ENCODE results near the gene ITGAE. TPM values are rescaled to one million over a fixed set of nuclear protein-coding genes. Genes with fewer than 3 reads are reported as not detected.
"Not testable (repeated sequence)": the region's sequence is repeated elsewhere in the genome, so short reads cannot be mapped to it uniquely, and the experiment has no call there.

The ITGAE gene
- polyA plus RNA-seq, 3 donors, result 66.6 to 102 (median 78.8) TPM

GRCh38 chr17:3729881-3730280 lies 71.1 kb downstream of the ITGAE start:
- Mint-ChIP-seq H3K36me3 (peaks cover 6 to 32% of the 10 kb centered on the region in 2 donors), H3K9me3 (no peaks in the 10 kb centered on the region), H3K27me3 (ENCODE audit: low read depth in 3 of 3) (peaks cover 0 to 1% (median 0%) of the 10 kb centered on the region in 3 donors), H3K27ac (no peak overlapping the region), H3K4me3 (no peak overlapping the region), H3K4me1 (peaks cover 15% of the 10 kb centered on the region)
- 100% methylated on average over 4 of the region's 6 CpGs for WGBS (ENCODE audit: insufficient coverage)
- no peaks in the 10 kb centered on the region for H4K20me1 ChIP-seq (ENCODE audit: insufficient read depth, low read length)
- H2AFZ ChIP-seq (ENCODE audit: insufficient read depth, low read depth, low read length, poor library complexity, severe bottlenecking), result no peak overlapping the region
- no peak overlapping the region for H3K27ac ChIP-seq (ENCODE audit: low read depth in 1 of 2, low read length in 2 of 2)
- no peak for TF ChIP-seq CTCF (IDR thresholded peaks at IDR 0.05)
- no peak for DNase-seq
- peaks cover 1 to 5% of the 10 kb centered on the region in 2 donors for H3K4me1 ChIP-seq (ENCODE audit: control insufficient read depth in 1 of 2, insufficient read depth in 2 of 2, low read length in 2 of 2)
- intact Hi-C loops (cut with micrococcal nuclease), result loop anchor here in 1 of 2 donors (10.0 kb wide), 1 partner anchor 275 kb away; no protein-coding TSS in a partner anchor
- H3K27me3 ChIP-seq (ENCODE audit: control insufficient read depth in 2 of 2, insufficient read depth in 2 of 2, low read length in 2 of 2), result no peaks in the 10 kb centered on the region
- peaks cover 31% of the 10 kb centered on the region for H3K79me2 ChIP-seq (ENCODE audit: insufficient read depth, low read length)
- no peak overlapping the region for H3K9ac ChIP-seq (ENCODE audit: insufficient read depth, low read length, poor library complexity, severe bottlenecking)
- no peak overlapping the region for H3K4me3 ChIP-seq (replicated peaks in 1 of 3; ENCODE audit: low read depth in 2 of 3, low read length in 3 of 3)
- H3K36me3 ChIP-seq (replicated peaks in 1 of 2; ENCODE audit: control insufficient read depth in 1 of 2, insufficient read depth in 2 of 2, low read length in 2 of 2), result peaks cover 0 to 10% of the 10 kb centered on the region in 2 donors
- no peaks in the 10 kb centered on the region for H3K9me3 ChIP-seq (replicated peaks in 1 of 2; ENCODE audit: control insufficient read depth in 1 of 2, insufficient read depth in 1 of 2, low read length in 2 of 2)
- no peak overlapping the region for H3K4me2 ChIP-seq (replicated peaks; ENCODE audit: extremely low read depth, low read length, poor library complexity, severe bottlenecking)

GRCh38 chr17:3728099-3728498 lies 72.9 kb downstream of the ITGAE start:
- intact Hi-C loops (cut with micrococcal nuclease); H3K4me3 Mint-ChIP-seq; H3K27ac Mint-ChIP-seq; H4K20me1 ChIP-seq (ENCODE audit: insufficient read depth, low read length); H3K27me3 Mint-ChIP-seq (ENCODE audit: low read depth in 3 of 3); H3K27me3 ChIP-seq (ENCODE audit: control insufficient read depth in 2 of 2, insufficient read depth in 2 of 2, low read length in 2 of 2); H3K9ac ChIP-seq (ENCODE audit: insufficient read depth, low read length, poor library complexity, severe bottlenecking); H3K4me2 ChIP-seq (replicated peaks; ENCODE audit: extremely low read depth, low read length, poor library complexity, severe bottlenecking); H2AFZ ChIP-seq (ENCODE audit: insufficient read depth, low read depth, low read length, poor library complexity, severe bottlenecking); H3K4me3 ChIP-seq (replicated peaks in 1 of 3; ENCODE audit: low read depth in 2 of 3, low read length in 3 of 3); DNase-seq; H3K27ac ChIP-seq (ENCODE audit: low read depth in 1 of 2, low read length in 2 of 2); H3K9me3 Mint-ChIP-seq; H3K9me3 ChIP-seq (replicated peaks in 1 of 2; ENCODE audit: control insufficient read depth in 1 of 2, insufficient read depth in 1 of 2, low read length in 2 of 2): not testable (repeated sequence)
- H3K36me3 Mint-ChIP-seq, result peaks cover 6 to 32% of the 10 kb centered on the region in 2 donors
- peaks cover 12 to 17% of the 10 kb centered on the region in 2 donors for H3K4me1 ChIP-seq (ENCODE audit: control insufficient read depth in 1 of 2, insufficient read depth in 2 of 2, low read length in 2 of 2)
- peaks cover 0 to 10% of the 10 kb centered on the region in 2 donors for H3K36me3 ChIP-seq (replicated peaks in 1 of 2; ENCODE audit: control insufficient read depth in 1 of 2, insufficient read depth in 2 of 2, low read length in 2 of 2)
- peaks cover 49% of the 10 kb centered on the region for H3K79me2 ChIP-seq (ENCODE audit: insufficient read depth, low read length)
- H3K4me1 Mint-ChIP-seq, result peaks cover 23% of the 10 kb centered on the region
- 100% methylated on average over 2 of the region's 3 CpGs for WGBS (ENCODE audit: insufficient coverage)
